CD4-positive, alpha-beta memory T cell (primary cell): ENCODE measurements around the gene SRC. TPM values are rescaled to one million over a fixed set of nuclear protein-coding genes. Genes with fewer than 3 reads are reported as not detected.
A peak's percentile ranks its signal among the peaks of the same experiment; 100 is the strongest.

ENCODE experiments used
- CTCF ChIA-PET: fragments of 350-600 bp; sonication (Branson Sonifier 250); formaldehyde crosslinking; loops from one replicate; lab custom pipeline; 2021; ENCODE audit warnings: inconsistent platforms; ENCODE audit not compliant: partially characterized antibody; lab: Charles Lee
- POLR2A ChIA-PET: fragments of 350-600 bp; sonication (Branson Sonifier 250); formaldehyde crosslinking; loops from one replicate; lab custom pipeline; 2021; ENCODE audit not compliant: partially characterized antibody; lab: Charles Lee
- DNase-seq, 5 donors: peaks; one replicate each; pipeline versions ENCODE4 v3.0.0 to v3.0.0-alpha.2; 2020 to 2022; ENCODE audit warnings: mixed read lengths in 1 of 5
- H3K27ac ChIP-seq: one replicate; pipeline ENCODE4 v1.7.0; 2013; ENCODE audit warnings: low read depth, low read length
- H3K27me3 ChIP-seq: 2 replicates; pipeline ENCODE4 v1.7.0; 2013; ENCODE audit warnings: mild to moderate bottlenecking, low read length, moderate library complexity; ENCODE audit not compliant: insufficient read depth
- H3K36me3 ChIP-seq: 2 replicates; pipeline ENCODE4 v1.7.0; 2013; ENCODE audit warnings: mild to moderate bottlenecking, low read length, moderate library complexity; ENCODE audit not compliant: insufficient read depth
- H3K4me1 ChIP-seq: 2 replicates; pipeline ENCODE4 v1.7.0; 2013; ENCODE audit warnings: mild to moderate bottlenecking, low read length, moderate library complexity; ENCODE audit not compliant: insufficient read depth
- H3K4me3 ChIP-seq, 2 donors: one replicate each; pipeline ENCODE4 v1.7.0; 2013; ENCODE audit warnings: low read length in 2 of 2, mild to moderate bottlenecking in 1 of 2
- H3K9me3 ChIP-seq, 2 donors: one replicate each; pipeline ENCODE4 v1.7.0; 2013; ENCODE audit warnings: low read length in 2 of 2, control low read depth in 1 of 2; ENCODE audit not compliant: control insufficient read depth in 1 of 2
- H3K27ac Mint-ChIP-seq, 7 donors: one replicate each; pipeline ENCODE4 v1.8.0; 2020 to 2021; ENCODE audit warnings: mixed read lengths in 7 of 7, mild to moderate bottlenecking in 6 of 7, inconsistent platforms in 3 of 7, moderate library complexity in 3 of 7
- H3K27me3 Mint-ChIP-seq, 2 donors: one replicate each; pipeline ENCODE4 v1.8.0; 2020 to 2021; ENCODE audit warnings: mixed read lengths in 2 of 2
- H3K36me3 Mint-ChIP-seq, 2 donors: one replicate each; pipeline ENCODE4 v1.8.0; 2020 to 2021; ENCODE audit warnings: mixed read lengths in 2 of 2, inconsistent platforms in 1 of 2, mild to moderate bottlenecking in 1 of 2
- H3K4me1 Mint-ChIP-seq, 4 donors: one replicate each; pipeline ENCODE4 v1.8.0; 2020 to 2021; ENCODE audit warnings: mixed read lengths in 4 of 4, mild to moderate bottlenecking in 1 of 4
- H3K4me3 Mint-ChIP-seq, 8 donors: one replicate each; pipeline ENCODE4 v1.8.0; 2020 to 2021; ENCODE audit warnings: mixed read lengths in 8 of 8, mild to moderate bottlenecking in 7 of 8, moderate library complexity in 6 of 8, inconsistent platforms in 3 of 8
- H3K9me3 Mint-ChIP-seq, 8 donors: one replicate each; pipeline ENCODE4 v1.8.0; 2020 to 2021; ENCODE audit warnings: mixed read lengths in 8 of 8, mild to moderate bottlenecking in 5 of 8, inconsistent platforms in 3 of 8, moderate library complexity in 1 of 8
- intact Hi-C: fragments of 100-400 bp; cut with micrococcal nuclease; formaldehyde crosslinking; loops from one replicate; pipeline ENCODE4 v1.15.1; 2023
- polyA plus RNA-seq, 2 donors: library from polyadenylated mRNA; unstranded; fragments of 300-500 nt; fragmentation: Illumina TruSeq; gene quantifications; one replicate each; pipeline ENCODE4 v1.2.3, GENCODE V29; 2021
- total RNA-seq, 2 experiments: library from RNA; stranded (reverse); gene quantifications; one replicate each; pipeline ENCODE4 v1.2.3, GENCODE V29; 2021

Gene SRC
- total and polyA plus RNA-seq, 4 experiments from 2014 or later, result 0.32 to 4.5 (median 2.3) TPM

- Mint-ChIP-seq H3K27ac (no peak overlapping the region), H3K4me1 (peaks cover 0 to 11% (median 2%) of the 10 kb centered on the region in 4 donors), H3K27me3 (peaks cover 14 to 21% of the 10 kb centered on the region in 2 donors), H3K9me3 (no peaks in the 10 kb centered on the region), H3K36me3 (no peaks in the 10 kb centered on the region), H3K4me3 (no peak overlapping the region)
- Histone ChIP-seq H3K27ac (no peak overlapping the region), H3K36me3 (no peaks in the 10 kb centered on the region), H3K4me1 (peaks cover 14% of the 10 kb centered on the region), H3K27me3 (no peaks in the 10 kb centered on the region), H3K4me3 (no peak overlapping the region), H3K9me3 (no peaks in the 10 kb centered on the region)
- intact Hi-C loops, result no loop called here
- POLR2A ChIA-PET, result no interaction called here
- DNase-seq, result no peak
- CTCF ChIA-PET, result no interaction called here
These were observed 67.0 kb downstream of the SRC start for GRCh38 chr20:37413023-37413334.

DNA sequence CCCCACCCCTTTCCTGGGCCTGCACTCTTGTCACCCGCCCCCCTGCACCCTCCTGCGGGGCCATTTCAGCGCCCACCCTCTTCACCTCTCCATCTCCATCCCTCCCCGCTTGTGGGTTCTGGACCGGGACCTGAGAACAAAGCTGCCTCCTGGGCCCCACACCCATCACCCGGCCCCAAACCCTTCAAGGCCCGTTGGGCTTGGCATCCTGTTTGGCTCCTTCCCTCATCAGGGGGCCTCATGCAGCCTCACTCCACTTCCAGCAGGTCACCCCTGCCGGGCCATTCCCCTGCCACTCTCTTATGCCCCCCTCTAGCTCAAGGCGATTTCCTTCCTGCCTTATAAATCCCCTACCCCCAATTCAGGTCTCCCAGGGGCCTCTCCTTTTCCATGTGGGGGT, 67.4 kb downstream of the SRC start:
- no peaks in the 10 kb centered on the region for H3K36me3 Mint-ChIP-seq
- Histone ChIP-seq H3K9me3 (no peaks in the 10 kb centered on the region), H3K27ac (no peak overlapping the region), H3K27me3 (no peaks in the 10 kb centered on the region), H3K36me3 (no peaks in the 10 kb centered on the region), H3K4me3 (no peak overlapping the region), H3K4me1 (peaks cover 14% of the 10 kb centered on the region)
- POLR2A ChIA-PET, result no interaction called here
- intact Hi-C loops, result no loop called here
- DNase-seq, result no peak
- CTCF ChIA-PET, result no interaction called here
- peak overlapping the region in 1 of 7 donors; percentile 15 for H3K27ac Mint-ChIP-seq
- H3K9me3 Mint-ChIP-seq, result no peaks in the 10 kb centered on the region
- peaks cover 0 to 8% (median 1%) of the 10 kb centered on the region in 4 donors for H3K4me1 Mint-ChIP-seq
- peaks cover 12 to 17% of the 10 kb centered on the region in 2 donors for H3K27me3 Mint-ChIP-seq
- peak overlapping the region in 2 of 8 donors; percentile 31 to 50 for H3K4me3 Mint-ChIP-seq

GRCh38 chr20:37414224-37415035, 68.5 kb downstream of the SRC start:
- H3K27ac Mint-ChIP-seq, result no peak overlapping the region
- no peak for DNase-seq
- Histone ChIP-seq H3K4me3 (no peak overlapping the region), H3K27me3 (no peaks in the 10 kb centered on the region), H3K27ac (no peak overlapping the region), H3K9me3 (no peaks in the 10 kb centered on the region), H3K4me1 (peaks cover 14% of the 10 kb centered on the region), H3K36me3 (no peaks in the 10 kb centered on the region)
- no peaks in the 10 kb centered on the region for H3K9me3 Mint-ChIP-seq
- ChIA-PET CTCF (no interaction called here), POLR2A (no interaction called here)
- peaks cover 0 to 2% (median under 1%) of the 10 kb centered on the region in 4 donors for H3K4me1 Mint-ChIP-seq
- peaks cover 4 to 8% of the 10 kb centered on the region in 2 donors for H3K27me3 Mint-ChIP-seq
- intact Hi-C loops, result no loop called here
- peak overlapping the region in 3 of 8 donors; percentile 8 to 57 (median 34) for H3K4me3 Mint-ChIP-seq
- no peaks in the 10 kb centered on the region for H3K36me3 Mint-ChIP-seq

- H3K27me3 Mint-ChIP-seq, result peaks cover 4 to 7% of the 10 kb centered on the region in 2 donors
- peaks cover 0 to 2% (median 0%) of the 10 kb centered on the region in 4 donors for H3K4me1 Mint-ChIP-seq
- H3K27me3 ChIP-seq, result no peaks in the 10 kb centered on the region
- POLR2A ChIA-PET, result no interaction called here
- intact Hi-C loops, result no loop called here
- H3K9me3 Mint-ChIP-seq, result no peaks in the 10 kb centered on the region
- CTCF ChIA-PET, result no interaction called here
- H3K4me3 ChIP-seq, result no peak overlapping the region
- no peaks in the 10 kb centered on the region for H3K36me3 ChIP-seq
- H3K9me3 ChIP-seq, result no peaks in the 10 kb centered on the region
- no peak for DNase-seq
- H3K4me1 ChIP-seq, result peaks cover 14% of the 10 kb centered on the region
- no peak overlapping the region for H3K27ac ChIP-seq
- no peaks in the 10 kb centered on the region for H3K36me3 Mint-ChIP-seq
- H3K27ac Mint-ChIP-seq, result peak overlapping the region in 1 of 7 donors; percentile 9
- H3K4me3 Mint-ChIP-seq, result peak overlapping the region in 1 of 8 donors; percentile 8
These were observed 69.5 kb downstream of the SRC start for GRCh38 chr20:37415118-37416085.

DNA sequence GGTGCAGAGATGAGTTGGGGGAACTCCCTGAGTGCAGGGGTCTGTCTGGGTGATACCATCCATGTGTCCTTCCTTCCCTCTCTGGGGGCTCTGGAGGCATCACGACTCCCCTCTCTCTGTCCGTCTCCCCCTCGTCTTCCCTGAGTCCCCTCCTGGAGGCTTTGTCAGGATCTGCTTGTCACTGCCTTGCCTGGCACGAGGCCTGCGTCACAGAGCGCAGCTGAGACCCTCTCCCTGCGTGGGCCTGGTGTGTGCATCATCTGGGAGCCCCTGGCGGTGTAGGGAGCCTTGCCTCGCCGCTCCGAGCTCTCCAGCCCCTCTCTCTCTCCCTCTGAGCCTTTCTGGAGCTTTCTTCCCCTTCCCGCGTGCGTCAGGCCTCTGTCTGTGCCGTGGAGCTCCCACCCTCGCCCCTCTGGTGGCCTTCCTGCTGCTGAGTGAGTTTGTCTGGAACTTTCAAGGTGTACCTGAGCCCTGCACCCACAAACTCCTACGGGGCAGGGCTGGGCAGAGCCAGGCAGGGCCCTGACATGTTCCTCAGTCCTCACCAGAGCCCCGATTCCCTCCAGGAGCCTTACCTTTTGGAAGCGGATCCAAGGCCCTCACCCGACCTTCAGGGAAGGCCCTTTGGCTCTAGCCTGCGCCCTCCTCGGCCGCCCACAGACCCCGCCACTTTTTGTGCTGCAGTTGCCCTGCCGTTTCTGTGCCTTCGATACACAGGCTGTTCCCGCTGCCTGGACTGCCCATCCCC, 70.3 kb downstream of the SRC start:
- peaks cover 0 to 4% (median 0%) of the 10 kb centered on the region in 4 donors for H3K4me1 Mint-ChIP-seq
- no peaks in the 10 kb centered on the region for H3K9me3 ChIP-seq
- CTCF ChIA-PET, result no interaction called here

DNA sequence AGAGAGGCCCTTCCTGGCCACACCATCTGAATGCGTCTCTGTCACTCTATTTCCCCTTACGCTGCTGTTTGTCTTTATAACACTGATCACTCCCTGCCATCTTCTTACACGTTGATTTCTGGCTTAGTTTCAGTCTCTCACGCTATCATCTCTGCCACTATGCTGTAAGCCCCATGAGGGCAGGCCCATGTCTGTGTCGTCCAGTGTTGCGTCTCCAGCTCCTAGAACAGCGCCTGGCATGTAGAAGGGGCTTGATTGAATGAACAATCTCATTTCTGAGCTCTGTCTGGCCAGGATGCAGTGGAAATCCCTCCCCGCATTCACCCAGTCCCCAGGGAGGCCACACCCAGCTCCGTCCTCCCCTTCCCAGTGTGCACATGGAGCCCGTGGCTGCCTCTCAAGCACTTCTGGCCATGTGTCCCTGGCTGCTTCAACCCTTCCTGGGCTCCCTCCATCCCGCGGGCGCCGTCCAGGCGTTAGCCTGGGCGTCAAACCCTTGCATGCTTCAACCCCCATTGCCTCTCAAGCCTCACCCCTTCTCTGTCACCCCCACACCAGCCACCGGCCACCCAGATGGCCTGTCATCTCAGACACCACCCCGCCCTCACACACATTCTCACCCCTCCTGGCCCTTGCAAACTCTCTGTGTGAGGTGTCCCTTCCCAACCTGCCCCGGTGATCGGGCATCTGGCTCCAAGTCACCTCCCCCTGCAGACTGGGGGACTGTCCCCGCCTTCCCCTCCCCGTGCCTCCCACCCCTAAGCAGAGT, 71.1 kb downstream of the SRC start:
- H3K27me3 ChIP-seq, result no peaks in the 10 kb centered on the region
- no peaks in the 10 kb centered on the region for H3K36me3 ChIP-seq
- ChIA-PET CTCF (no interaction called here), POLR2A (no interaction called here)
- H3K9me3 Mint-ChIP-seq, result peaks cover 0 to 2% (median 0%) of the 10 kb centered on the region in 8 donors
- H3K4me3 Mint-ChIP-seq, result no peak overlapping the region
- peaks cover 3% of the 10 kb centered on the region for H3K4me1 ChIP-seq
- H3K4me1 Mint-ChIP-seq, result peaks cover 0 to 4% (median 0%) of the 10 kb centered on the region in 4 donors
- H3K27ac ChIP-seq, result no peak overlapping the region
- no peak for DNase-seq
- H3K4me3 ChIP-seq, result no peak overlapping the region
- H3K9me3 ChIP-seq, result no peaks in the 10 kb centered on the region
- H3K27ac Mint-ChIP-seq, result peak overlapping the region in 1 of 7 donors; percentile 30
- peaks cover 11 to 16% of the 10 kb centered on the region in 2 donors for H3K27me3 Mint-ChIP-seq
- H3K36me3 Mint-ChIP-seq, result no peaks in the 10 kb centered on the region
- intact Hi-C loops, result no loop called here

More for the DNA sequence above, 70.3 kb downstream of the SRC start:
- no peak overlapping the region for H3K4me3 Mint-ChIP-seq
- peaks cover 0 to 2% (median 0%) of the 10 kb centered on the region in 8 donors for H3K9me3 Mint-ChIP-seq
- H3K27ac Mint-ChIP-seq, result peak overlapping the region in 1 of 7 donors; percentile 30
- H3K27me3 ChIP-seq, result no peaks in the 10 kb centered on the region
- no peaks in the 10 kb centered on the region for H3K36me3 Mint-ChIP-seq
- H3K4me3 ChIP-seq, result no peak overlapping the region
- DNase-seq, result no peak
- POLR2A ChIA-PET, result no interaction called here
- H3K27ac ChIP-seq, result no peak overlapping the region
- intact Hi-C loops, result no loop called here
- no peaks in the 10 kb centered on the region for H3K36me3 ChIP-seq
- H3K4me1 ChIP-seq, result peaks cover 9% of the 10 kb centered on the region
- peaks cover 9 to 13% of the 10 kb centered on the region in 2 donors for H3K27me3 Mint-ChIP-seq
